IPS-20b (cell line): Measurements from ENCODE around the gene MPP1.
A peak's percentile ranks its signal among the peaks of the same experiment; 100 is the strongest.

ENCODE experiments used
- H3K27ac ChIP-seq: one replicate; pipeline ENCODE4 v1.5.1; 2013; ENCODE audit warnings: low read length
- H3K27me3 ChIP-seq: 2 replicates; pipeline ENCODE4 v1.6.1; 2013; ENCODE audit warnings: mild to moderate bottlenecking, low read length, inconsistent platforms; ENCODE audit not compliant: insufficient read depth
- H3K36me3 ChIP-seq: 2 replicates; pipeline ENCODE4 v1.6.1; 2013; ENCODE audit warnings: low read depth, mild to moderate bottlenecking, inconsistent platforms, low read length, moderate library complexity; ENCODE audit not compliant: insufficient read depth
- H3K4me1 ChIP-seq: 2 replicates; pipeline ENCODE4 v1.6.1; 2013; ENCODE audit warnings: mild to moderate bottlenecking, control low read depth, inconsistent platforms, low read length, moderate library complexity; ENCODE audit not compliant: insufficient read depth
- H3K4me3 ChIP-seq: 2 replicates; pipeline ENCODE4 v1.5.1; 2013; ENCODE audit warnings: mild to moderate bottlenecking, low read length, inconsistent platforms
- H3K9ac ChIP-seq: 2 replicates; pipeline ENCODE4 v1.6.1; 2013; ENCODE audit warnings: low read depth, mild to moderate bottlenecking, inconsistent platforms, low read length, moderate library complexity
- H3K9me3 ChIP-seq: 2 replicates; pipeline ENCODE4 v1.6.1; 2013; ENCODE audit warnings: mild to moderate bottlenecking, low read depth, low read length, inconsistent platforms; ENCODE audit not compliant: insufficient read depth

The MPP1 gene

DNA sequence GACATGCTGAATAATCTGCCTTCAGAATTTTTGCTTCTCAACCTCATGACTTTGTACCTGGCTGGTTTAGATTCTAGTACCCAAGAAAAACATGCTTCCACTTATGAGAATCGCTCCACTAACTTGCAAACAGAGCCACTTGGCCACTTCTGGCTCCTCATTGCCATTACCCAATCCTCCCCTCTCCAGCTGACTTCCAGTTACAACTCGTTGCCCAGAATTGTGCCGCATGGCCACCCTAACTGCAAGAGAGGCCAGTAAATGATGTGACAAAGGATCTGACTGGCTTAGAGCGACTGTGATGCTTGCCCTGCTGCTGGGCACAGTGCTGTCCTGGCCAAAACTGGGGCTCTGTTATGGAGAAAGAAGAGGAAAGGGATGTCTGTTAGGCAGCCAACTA lies 46.6 kb downstream of the MPP1 start:
- no peaks in the 10 kb centered on the region for H3K36me3 ChIP-seq
- no peaks in the 10 kb centered on the region; the same call in 1 of the 2 replicates for H3K4me1 ChIP-seq
- H3K9me3 ChIP-seq: no peaks in the 10 kb centered on the region
- H3K9ac ChIP-seq: no peak overlapping the region
- H3K27ac ChIP-seq: no peak overlapping the region
- H3K4me3 ChIP-seq: no peak overlapping the region
- no peaks in the 10 kb centered on the region for H3K27me3 ChIP-seq

GRCh38 chrX:154751669-154752271 lies 53.5 kb downstream of the MPP1 start:
- Histone ChIP-seq H3K4me3 (no peak overlapping the region), H3K27me3 (peaks cover 48% of the 10 kb centered on the region), H3K27ac (no peak overlapping the region), H3K9me3 (no peaks in the 10 kb centered on the region), H3K36me3 (no peaks in the 10 kb centered on the region), H3K4me1 (no peaks in the 10 kb centered on the region), H3K9ac (no peak overlapping the region)

DNA sequence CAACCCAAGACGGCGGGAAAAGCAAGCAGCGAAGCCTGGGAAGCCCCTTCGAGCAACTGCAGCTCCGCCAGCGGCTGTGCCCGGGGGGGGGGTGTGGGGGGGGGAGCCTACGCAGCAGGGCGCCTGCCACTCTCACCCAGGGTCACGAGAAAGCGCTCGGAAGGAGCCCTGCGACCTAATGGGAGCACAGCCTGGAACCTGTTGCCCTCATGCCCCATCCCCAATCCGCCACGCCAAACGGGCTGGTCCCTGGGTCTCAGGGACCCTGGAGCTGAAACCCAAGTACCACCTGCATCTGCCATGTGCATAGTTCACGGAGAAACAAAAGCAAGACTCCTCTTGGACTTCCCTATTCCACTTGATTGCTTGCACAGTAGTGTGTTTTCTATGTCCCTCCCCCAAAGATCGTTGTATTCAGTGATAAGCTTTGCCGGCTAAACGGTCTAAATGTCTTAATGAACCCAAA lies 54.0 kb downstream of the MPP1 start:
- H3K4me3 ChIP-seq: no peak overlapping the region
- no peaks in the 10 kb centered on the region for H3K9me3 ChIP-seq
- H3K4me1 ChIP-seq: no peaks in the 10 kb centered on the region
- H3K27me3 ChIP-seq: peaks cover 48% of the 10 kb centered on the region
- no peak overlapping the region for H3K9ac ChIP-seq
- H3K27ac ChIP-seq: no peak overlapping the region
- no peaks in the 10 kb centered on the region for H3K36me3 ChIP-seq

- H3K9ac ChIP-seq: no peak within 1 kb of the TSS
- H3K27ac ChIP-seq: no peak within 1 kb of the TSS
- no peaks in the 10 kb centered on the region for H3K9me3 ChIP-seq
- H3K36me3 ChIP-seq: no peaks in the 10 kb centered on the region
- H3K4me1 ChIP-seq: no peaks in the 10 kb centered on the region
- peak within 1 kb of the TSS; percentile 56 for H3K4me3 ChIP-seq
- peaks cover 48% of the 10 kb centered on the region for H3K27me3 ChIP-seq
Observed at GRCh38 chrX:154750301-154751202, 54.7 kb downstream of the MPP1 start, which contains the start of gene GAB3. Gene GAB3 (minus strand): TSS chrX:154751077. CDS start chrX:154751025, 52 bp downstream.

GRCh38 chrX:154749856-154750255 lies 55.4 kb downstream of the MPP1 start:
- Histone ChIP-seq H3K36me3 (no peaks in the 10 kb centered on the region), H3K9ac (no peak overlapping the region), H3K4me3 (peak overlapping the region; percentile 56), H3K9me3 (no peaks in the 10 kb centered on the region), H3K27me3 (peaks cover 48% of the 10 kb centered on the region), H3K4me1 (no peaks in the 10 kb centered on the region), H3K27ac (no peak overlapping the region)

- Histone ChIP-seq H3K9me3 (no peaks in the 10 kb centered on the region), H3K4me3 (no peak overlapping the region), H3K4me1 (no peaks in the 10 kb centered on the region), H3K27ac (no peak overlapping the region), H3K9ac (no peak overlapping the region), H3K27me3 (peaks cover 48% of the 10 kb centered on the region), H3K36me3 (no peaks in the 10 kb centered on the region)
Observed at GRCh38 chrX:154748712-154749339, 56.5 kb downstream of the MPP1 start.

GRCh38 chrX:154742613-154743012 lies 62.7 kb downstream of the MPP1 start:
- Histone ChIP-seq H3K36me3 (no peaks in the 10 kb centered on the region), H3K9ac (no peak overlapping the region), H3K4me3 (no peak overlapping the region), H3K4me1 (no peaks in the 10 kb centered on the region), H3K27me3 (no peaks in the 10 kb centered on the region), H3K27ac (no peak overlapping the region), H3K9me3 (no peaks in the 10 kb centered on the region)

DNA sequence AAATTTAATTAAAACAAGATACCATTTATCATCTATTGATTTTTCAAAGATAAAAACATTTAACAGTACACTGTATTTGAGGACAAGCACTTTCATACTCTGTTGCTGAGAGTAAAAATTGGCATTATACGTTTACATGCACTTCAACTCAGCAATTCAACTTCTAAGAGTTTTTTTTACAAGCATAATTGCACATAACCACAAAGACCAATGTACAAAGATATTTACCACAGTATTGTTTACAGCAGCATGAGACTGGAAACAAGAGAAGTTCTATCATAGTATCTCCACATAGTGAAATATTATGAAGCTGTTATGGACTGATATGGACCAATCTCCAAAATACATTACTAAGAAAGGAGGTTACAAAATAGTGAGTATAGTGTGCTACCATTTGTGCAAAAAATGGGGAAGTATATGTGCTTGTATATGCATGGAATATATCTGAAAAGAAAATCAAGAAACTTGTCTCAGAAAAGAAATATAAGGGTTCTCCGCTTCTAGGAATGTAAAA lies 65.3 kb downstream of the MPP1 start:
- H3K27ac ChIP-seq: no peak overlapping the region
- H3K4me1 ChIP-seq: no peaks in the 10 kb centered on the region
- no peaks in the 10 kb centered on the region for H3K36me3 ChIP-seq
- no peak overlapping the region for H3K4me3 ChIP-seq
- no peaks in the 10 kb centered on the region for H3K27me3 ChIP-seq
- no peak overlapping the region for H3K9ac ChIP-seq
- H3K9me3 ChIP-seq: no peaks in the 10 kb centered on the region

DNA sequence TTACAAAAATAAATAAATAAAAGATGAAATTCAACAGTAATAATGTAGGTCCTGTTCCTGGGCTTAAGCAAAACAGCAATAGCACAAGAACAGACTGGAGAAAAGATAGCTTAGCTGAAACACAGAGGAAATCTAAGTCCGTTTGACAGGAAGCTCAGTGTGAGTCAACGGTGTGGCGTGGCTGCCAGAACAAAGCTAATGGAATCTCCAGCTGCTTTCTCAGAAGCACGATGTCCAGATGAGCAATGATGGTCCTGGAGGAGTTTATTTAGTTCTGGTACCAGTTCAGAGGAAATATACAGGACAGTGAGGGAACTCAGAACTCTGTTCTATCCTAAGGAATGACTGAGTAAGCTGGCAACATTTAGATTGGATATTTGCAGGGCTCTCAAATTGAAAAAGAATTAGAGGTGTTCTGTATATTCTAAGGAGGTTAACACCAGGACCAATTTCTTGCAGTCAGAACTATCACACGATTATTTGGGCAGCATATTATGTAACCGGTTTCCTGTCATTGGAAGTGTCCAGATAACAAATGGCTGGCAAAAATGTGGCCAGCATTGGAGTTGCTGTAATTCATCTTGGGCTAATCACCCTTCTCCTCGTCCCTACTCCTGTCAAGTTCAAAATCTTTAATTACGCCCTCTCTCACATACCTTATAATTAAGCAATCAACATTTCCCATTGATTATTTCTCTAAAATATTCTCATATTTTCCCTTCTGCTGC lies 67.1 kb downstream of the MPP1 start:
- no peaks in the 10 kb centered on the region for H3K4me1 ChIP-seq
- H3K9ac ChIP-seq: no peak overlapping the region
- H3K27me3 ChIP-seq: no peaks in the 10 kb centered on the region
- H3K27ac ChIP-seq: no peak overlapping the region
- no peaks in the 10 kb centered on the region for H3K36me3 ChIP-seq
- no peaks in the 10 kb centered on the region for H3K9me3 ChIP-seq
- no peak overlapping the region for H3K4me3 ChIP-seq

DNA sequence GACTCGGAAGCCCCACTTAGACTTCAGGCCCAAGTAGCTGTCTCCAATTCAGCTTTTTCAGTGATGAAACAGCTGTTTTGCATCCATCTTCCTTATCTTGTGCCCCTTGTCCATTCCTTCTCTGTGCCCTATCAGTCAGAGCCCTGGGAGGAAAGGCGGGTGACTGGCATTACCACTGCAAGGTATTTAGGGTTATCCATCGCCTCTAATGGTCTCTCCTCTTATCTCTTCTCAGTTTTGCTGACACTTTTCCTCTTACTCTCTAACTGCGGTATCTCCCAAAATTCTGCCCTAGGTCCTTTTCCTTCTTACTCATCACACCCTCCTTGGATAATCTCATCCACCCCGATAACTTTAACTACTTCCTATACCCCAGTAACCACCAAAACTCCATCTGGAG lies 68.1 kb downstream of the MPP1 start:
- Histone ChIP-seq H3K9me3 (no peaks in the 10 kb centered on the region), H3K4me1 (no peaks in the 10 kb centered on the region), H3K36me3 (no peaks in the 10 kb centered on the region), H3K4me3 (no peak overlapping the region), H3K27me3 (no peaks in the 10 kb centered on the region), H3K27ac (no peak overlapping the region), H3K9ac (no peak overlapping the region)

DNA sequence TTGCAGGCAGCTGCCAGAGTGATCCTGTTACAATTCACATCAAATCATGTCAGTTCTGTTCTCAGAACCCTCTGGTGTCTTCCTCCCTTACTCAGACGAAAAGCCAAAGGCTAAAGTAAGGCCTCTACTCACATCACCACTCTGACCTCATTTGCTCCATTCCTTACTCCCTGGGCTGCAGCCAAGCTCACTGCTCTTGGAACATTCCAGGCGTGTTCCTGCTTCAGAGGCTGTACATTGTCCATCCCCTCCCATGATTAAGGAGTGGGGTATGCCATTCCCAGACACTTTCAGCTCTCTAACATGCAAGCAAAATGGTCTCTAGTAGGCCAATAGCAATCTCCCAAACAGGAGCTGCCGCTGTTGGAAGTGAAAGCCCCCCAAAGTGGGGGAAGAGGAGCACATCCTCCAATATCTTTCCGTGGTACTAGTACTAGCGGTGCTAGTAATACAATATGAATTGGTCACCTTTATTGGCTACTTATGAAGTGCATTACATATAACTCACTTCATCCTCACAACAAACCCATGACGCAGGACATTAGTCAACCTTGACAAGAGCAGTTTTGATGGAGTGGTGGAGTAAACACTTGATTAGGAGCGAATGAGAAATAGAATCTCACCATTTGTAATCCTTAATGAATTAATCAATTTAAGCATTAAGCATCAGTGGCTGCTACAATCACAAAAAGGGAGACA lies 69.4 kb downstream of the MPP1 start:
- no peaks in the 10 kb centered on the region for H3K4me1 ChIP-seq
- no peak overlapping the region for H3K9ac ChIP-seq
- no peaks in the 10 kb centered on the region for H3K9me3 ChIP-seq
- H3K27ac ChIP-seq: no peak overlapping the region
- no peaks in the 10 kb centered on the region for H3K36me3 ChIP-seq
- no peak overlapping the region for H3K4me3 ChIP-seq
- H3K27me3 ChIP-seq: no peaks in the 10 kb centered on the region
